NCI-H146 treated with DMSO at 0.1 percent for 48 hours (cell line): ENCODE data around the gene FADS2.
A peak's percentile ranks its signal among the peaks of the same experiment; 100 is the strongest.
"Not testable (repeated sequence)": the region's sequence is repeated elsewhere in the genome, so short reads cannot be mapped to it uniquely, and the experiment has no call there.

Source experiments
- DNase-seq: peaks from one replicate; lab custom pipeline; 2025; ENCODE audit not compliant: unreplicated experiment; lab: John Stamatoyannopoulos, UW

FADS2 gene

GRCh38 chr11:61866958-61867343, 38.9 kb downstream of the FADS2 start:
- no peak for DNase-seq

- no peak for DNase-seq
Observed at GRCh38 chr11:61868571-61869428, 40.7 kb downstream of the FADS2 start.

- DNase-seq, result no peak
Observed at GRCh38 chr11:61869429-61869707, 41.3 kb downstream of the FADS2 start.

GRCh38 chr11:61869708-61870451, 41.8 kb downstream of the FADS2 start:
- no peak for DNase-seq

GRCh38 chr11:61870541-61871031, 42.5 kb downstream of the FADS2 start:
- no peak for DNase-seq

GRCh38 chr11:61871158-61871597, 43.1 kb downstream of the FADS2 start:
- peak; percentile 60 for DNase-seq

GRCh38 chr11:61872935-61873565, 45.0 kb downstream of the FADS2 start:
- DNase-seq, result no peak

- no peak for DNase-seq
Observed at GRCh38 chr11:61873588-61874376, 45.7 kb downstream of the FADS2 start.

GRCh38 chr11:61874377-61874809, 46.3 kb downstream of the FADS2 start:
- DNase-seq, result no peak

- DNase-seq, result no peak
Observed at GRCh38 chr11:61874853-61875252, 46.8 kb downstream of the FADS2 start.

- DNase-seq, result no peak
Observed at GRCh38 chr11:61875698-61876097, 47.6 kb downstream of the FADS2 start.

- no peak for DNase-seq
Observed at GRCh38 chr11:61879152-61879551, 51.1 kb downstream of the FADS2 start.

GRCh38 chr11:61880031-61880430, 51.9 kb downstream of the FADS2 start:
- no peak for DNase-seq

- DNase-seq, result no peak
Observed at GRCh38 chr11:61880454-61880853, 52.4 kb downstream of the FADS2 start.

- DNase-seq, result no peak
Observed at GRCh38 chr11:61881397-61881796, 53.3 kb downstream of the FADS2 start.

GRCh38 chr11:61882267-61882666, 54.2 kb downstream of the FADS2 start:
- DNase-seq, result not testable (repeated sequence)

GRCh38 chr11:61882879-61883278, 54.8 kb downstream of the FADS2 start:
- no peak for DNase-seq

GRCh38 chr11:61883327-61883726, 55.2 kb downstream of the FADS2 start:
- no peak for DNase-seq

- no peak for DNase-seq
Observed at GRCh38 chr11:61883947-61884346, 55.8 kb downstream of the FADS2 start.

GRCh38 chr11:61885166-61885778, 57.2 kb downstream of the FADS2 start:
- no peak for DNase-seq
